Vagina (tissue), 2 donors: Measurements from ENCODE around the gene LRMDA.

Experiments
- CTCF ChIP-seq, 3 experiments: fragments of 450-650 bp in 2 of 3; fragments of 200-600 bp in 1 of 3; sonication (generic) in 1 of 3; IDR thresholded peaks; one replicate each; pipeline ENCODE4 v1.5.1; 2017 to 2019; ENCODE audit warnings: antibody characterized with exemption in 3 of 3, mild to moderate bottlenecking in 2 of 3, moderate library complexity in 2 of 3
- POLR2A ChIP-seq, 2 donors: fragments of 450-650 bp; IDR thresholded peaks; one replicate each; pipeline ENCODE4 v1.6.1; 2017; ENCODE audit warnings: antibody characterized with exemption in 2 of 2, mild to moderate bottlenecking in 2 of 2, moderate library complexity in 2 of 2

DNA sequence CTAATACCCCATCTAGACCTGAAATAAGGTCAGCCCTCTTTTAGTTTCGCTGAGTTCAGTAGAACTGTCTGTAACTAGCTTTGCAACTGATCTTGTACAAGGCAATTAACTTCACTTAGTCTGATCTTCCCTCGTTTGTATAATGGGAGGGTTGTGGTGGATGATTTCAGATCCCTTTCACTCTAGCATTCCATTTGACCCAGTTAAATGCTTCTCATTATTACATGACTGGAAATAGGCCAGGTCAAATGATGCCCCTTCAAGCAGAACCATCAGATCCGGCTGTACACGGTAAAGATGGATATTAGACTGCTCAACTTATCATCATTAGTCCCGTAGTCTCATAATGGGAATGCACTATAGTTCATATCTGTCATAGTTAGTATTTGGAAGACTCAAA is 1009.0 kb downstream of the LRMDA start:
- no peak for TF ChIP-seq POLR2A (IDR thresholded peaks at IDR 0.05)
- TF ChIP-seq CTCF (IDR thresholded peaks at IDR 0.05) = no peak
